ENCODE data around the gene ARL6IP4.
"Not testable (repeated sequence)": the region's sequence is repeated elsewhere in the genome, so short reads cannot be mapped to it uniquely, and the experiment has no call there.

The ARL6IP4 gene

GRCh38 chr12:123011701-123012100, 31.2 kb downstream of the ARL6IP4 start:
- no peak for DNase-seq (ENCODE audit: low spot score)

GRCh38 chr12:123013185-123014095, 33.0 kb downstream of the ARL6IP4 start:
- DNase-seq (ENCODE audit: low spot score), result no peak

DNA sequence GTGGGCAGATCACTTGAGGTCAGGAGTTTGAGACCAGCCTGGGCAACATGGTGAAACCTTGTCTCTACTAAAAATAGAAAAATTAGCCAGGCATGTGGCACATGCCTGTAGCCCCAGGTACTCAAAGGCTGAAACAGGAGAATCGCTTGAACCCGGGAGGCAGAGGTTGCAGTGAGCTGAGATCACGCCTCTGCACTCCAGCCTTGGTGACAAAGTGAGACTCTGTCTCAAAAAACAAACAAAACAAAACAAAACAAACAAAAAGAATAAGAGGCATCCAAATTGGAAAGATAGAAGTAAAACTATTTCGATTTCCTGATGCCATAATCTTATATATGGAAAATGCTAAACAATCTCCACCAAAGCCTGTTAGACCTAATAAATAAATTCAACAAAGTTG, 34.0 kb downstream of the ARL6IP4 start:
- DNase-seq (ENCODE audit: low spot score), result not testable (repeated sequence)

- DNase-seq (ENCODE audit: low spot score), result no peak
These were observed 37.3 kb downstream of the ARL6IP4 start for GRCh38 chr12:123017753-123018152.

DNA sequence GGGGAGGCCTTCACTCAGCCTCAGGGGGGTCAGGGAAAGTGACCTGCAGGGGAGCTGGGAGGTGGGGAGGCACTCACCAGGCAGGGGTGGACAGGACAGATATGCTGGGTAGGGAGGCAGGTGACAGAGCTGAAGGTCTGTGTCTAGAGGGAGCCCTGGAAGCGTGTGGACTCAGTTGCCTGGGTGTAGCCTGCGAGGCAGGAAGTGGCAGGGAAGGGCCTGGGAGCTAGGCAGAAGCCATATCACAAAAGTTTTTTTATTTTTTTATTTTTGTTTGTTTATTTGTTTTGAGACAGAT, 39.3 kb downstream of the ARL6IP4 start:
- no peak for DNase-seq (ENCODE audit: low spot score)

- DNase-seq (ENCODE audit: low spot score), result no peak
These were observed 41.5 kb downstream of the ARL6IP4 start for GRCh38 chr12:123021688-123022604.

DNA sequence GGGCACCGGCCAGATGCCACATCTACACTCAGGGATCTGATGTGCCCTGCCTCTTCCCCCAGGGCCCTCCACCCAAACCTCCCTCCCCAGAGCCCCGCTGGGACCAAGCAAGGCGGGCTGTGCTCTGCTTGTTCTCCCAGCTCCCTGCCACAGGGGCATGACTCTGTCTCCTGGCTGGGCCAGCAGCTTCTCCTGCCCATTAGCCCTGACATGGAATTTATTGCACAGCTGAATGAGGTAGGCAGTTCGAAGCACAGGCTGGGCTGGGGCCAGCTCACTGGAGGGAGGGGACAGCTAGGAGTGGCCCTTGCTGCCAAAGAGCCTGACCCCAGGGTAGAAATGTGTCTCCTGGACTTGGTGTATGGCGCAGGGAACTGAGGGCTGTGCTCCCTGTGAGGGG, 42.4 kb downstream of the ARL6IP4 start:
- no peak for DNase-seq (ENCODE audit: low spot score)

DNA sequence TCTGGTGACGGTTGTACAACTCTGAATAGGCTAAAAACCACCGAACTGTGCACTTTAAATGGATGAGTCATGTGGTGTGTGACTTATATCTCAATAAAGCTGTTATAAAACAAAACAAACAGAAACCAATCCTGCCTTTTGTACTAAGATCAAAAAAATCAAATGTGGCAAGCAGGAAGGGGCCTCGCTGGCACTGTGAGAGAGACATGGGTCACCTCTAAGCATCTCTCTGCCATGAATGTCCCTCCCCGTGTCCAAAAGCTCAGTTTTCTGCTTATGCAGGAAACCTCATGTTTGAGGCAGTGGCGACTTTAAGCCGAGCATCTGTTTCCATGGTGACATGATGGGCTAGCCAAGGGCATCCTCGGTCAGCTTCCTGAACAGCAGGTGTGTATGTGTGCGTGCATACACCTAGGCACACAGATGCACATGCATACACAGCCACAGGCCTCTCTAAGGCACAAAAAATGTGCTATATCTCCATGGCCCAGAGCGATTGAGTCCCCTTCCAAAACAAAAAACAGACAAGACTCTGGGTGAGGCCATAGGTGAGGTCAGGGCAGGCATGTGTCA, 44.4 kb downstream of the ARL6IP4 start:
- DNase-seq (ENCODE audit: low spot score), result no peak

DNA sequence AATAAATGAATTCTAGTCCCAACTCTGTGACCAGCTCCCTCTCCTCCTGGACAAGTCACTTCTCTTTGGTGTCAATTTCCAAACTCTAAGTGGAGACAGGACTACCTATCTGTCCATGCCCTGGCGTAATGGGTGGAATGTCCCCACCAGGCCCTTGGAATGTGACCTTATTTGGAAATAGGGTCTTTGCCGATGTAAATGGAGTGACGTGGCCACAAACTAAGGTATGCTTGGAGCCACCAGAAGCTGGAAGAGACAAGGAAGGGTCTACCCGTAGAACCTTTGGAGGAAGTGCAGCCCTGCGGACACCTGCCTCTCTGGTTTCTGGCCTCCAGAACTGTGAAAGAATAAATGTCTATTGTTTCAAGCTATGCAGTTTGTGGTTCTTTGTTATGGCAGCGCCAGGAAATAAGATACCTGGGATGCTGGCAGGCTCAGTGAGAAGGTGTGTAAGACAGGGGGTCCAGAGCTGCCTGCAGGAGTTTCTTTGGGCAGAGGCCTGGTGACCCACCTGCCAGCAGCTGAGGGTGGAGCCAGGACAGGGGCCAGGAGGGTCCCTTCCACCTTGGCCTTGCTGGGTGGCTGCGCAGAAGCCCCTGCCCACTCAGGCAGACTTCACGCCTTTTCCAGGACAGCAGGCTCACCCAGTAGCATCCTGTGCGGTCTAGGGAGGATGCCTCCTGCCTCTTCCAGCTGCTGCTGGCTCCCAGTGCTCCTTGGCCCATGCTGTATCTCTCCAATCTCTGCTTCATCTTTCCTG, 45.8 kb downstream of the ARL6IP4 start:
- DNase-seq (ENCODE audit: low spot score), result no peak

GRCh38 chr12:123027726-123028445, 47.4 kb downstream of the ARL6IP4 start:
- no peak for DNase-seq (ENCODE audit: low spot score)

GRCh38 chr12:123028475-123028874, 48.0 kb downstream of the ARL6IP4 start:
- DNase-seq (ENCODE audit: low spot score), result no peak

DNA sequence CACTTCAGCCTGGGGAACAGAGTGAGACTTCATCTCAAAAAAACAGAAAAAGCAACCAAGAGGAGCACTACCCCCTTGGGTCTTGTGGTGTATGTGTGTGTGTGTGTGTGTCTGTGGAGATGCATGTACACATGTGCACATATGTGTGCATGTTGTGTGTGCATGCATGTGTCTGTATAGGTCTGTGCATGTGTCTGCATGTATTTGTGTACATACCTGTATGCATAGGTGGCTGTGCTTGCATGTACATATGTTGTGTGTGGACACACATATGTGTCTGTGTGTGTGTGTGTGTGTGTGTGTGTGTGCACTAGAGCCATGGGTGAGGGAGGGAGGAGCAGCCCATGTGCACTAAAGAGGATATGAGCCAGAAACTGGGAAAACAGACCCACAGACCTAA, 49.1 kb downstream of the ARL6IP4 start:
- DNase-seq (ENCODE audit: low spot score), result no peak

DNA sequence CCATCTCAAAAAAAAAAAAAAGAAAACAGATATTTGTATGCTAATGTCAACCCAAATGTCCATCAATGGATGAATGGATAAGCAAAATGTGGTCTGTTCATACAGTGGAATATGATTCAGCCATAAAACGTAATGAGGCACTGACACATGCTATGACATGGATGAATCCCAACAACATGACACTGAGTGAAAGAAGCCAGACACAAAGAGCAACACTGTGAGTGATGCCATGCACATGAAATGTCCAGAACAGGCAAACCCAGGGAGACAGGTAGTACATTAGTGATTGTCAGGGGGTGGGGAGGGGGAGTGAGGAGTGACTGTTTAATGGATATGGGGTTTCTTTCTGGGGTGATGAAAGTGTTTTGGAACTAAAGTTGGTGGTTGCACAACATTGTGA, 50.2 kb downstream of the ARL6IP4 start:
- DNase-seq (ENCODE audit: low spot score), result no peak

DNA sequence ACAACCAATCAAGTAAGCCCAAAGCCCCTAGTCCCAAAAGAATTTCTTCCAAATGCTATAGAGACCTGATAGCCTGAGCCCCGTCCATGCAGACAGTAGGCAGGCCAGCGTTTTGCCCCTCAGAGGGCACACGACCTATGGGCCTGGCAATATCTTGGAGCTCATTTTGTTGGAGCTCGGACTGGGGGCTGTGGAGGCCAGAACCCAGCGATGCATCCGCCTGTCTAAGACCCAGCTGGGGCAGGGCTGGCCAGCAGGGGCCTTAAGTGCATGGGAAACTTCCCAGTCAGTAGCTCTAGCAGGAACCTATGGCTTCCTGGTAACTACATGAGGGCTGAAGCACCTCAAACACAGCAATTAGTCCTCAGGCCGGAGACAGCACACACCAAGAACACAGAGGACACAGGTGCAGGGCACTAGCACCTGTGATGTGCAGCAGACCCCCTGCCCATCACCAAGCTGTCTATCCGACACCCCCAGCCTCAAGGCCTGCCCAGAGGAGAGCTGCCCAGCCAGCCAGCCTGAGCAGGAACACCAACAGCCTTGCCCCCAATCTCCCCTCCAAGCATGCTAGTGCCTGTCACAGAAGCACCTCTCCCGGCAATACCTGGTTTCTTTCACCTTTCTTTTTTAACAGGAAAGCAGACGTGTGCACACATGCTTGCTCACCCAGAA, 50.8 kb downstream of the ARL6IP4 start:
- DNase-seq (ENCODE audit: low spot score), result no peak
